MG63 (cell line): Measurements from ENCODE around the gene HINT1. TPM values are rescaled to one million over a fixed set of nuclear protein-coding genes. Genes with fewer than 3 reads are reported as not detected.
"Not testable (repeated sequence)": the region's sequence is repeated elsewhere in the genome, so short reads cannot be mapped to it uniquely, and the experiment has no call there.

ENCODE experiments used
- DNase-seq: peaks from one replicate; pipeline ENCODE4 v3.0.0-alpha.2; 2020
- H3K27me3 ChIP-seq: fragments of 250-450 bp; sonication (Bioruptor Pico); 2 replicates; pipeline ENCODE4 v1.5.1; 2020; ENCODE audit warnings: mild to moderate bottlenecking, moderate library complexity
- H3K36me3 ChIP-seq: fragments of 250-450 bp; sonication (Bioruptor Pico); 2 replicates; pipeline ENCODE4 v1.5.1; 2020; ENCODE audit warnings: mild to moderate bottlenecking, moderate library complexity
- H3K4me3 ChIP-seq: fragments of 250-450 bp; sonication (Bioruptor Pico); 2 replicates; pipeline ENCODE4 v1.5.1; 2020; ENCODE audit warnings: mild to moderate bottlenecking, moderate library complexity
- H3K9me3 ChIP-seq: fragments of 250-450 bp; sonication (Bioruptor Pico); 2 replicates; pipeline ENCODE4 v1.5.1; 2020; ENCODE audit warnings: mild to moderate bottlenecking, moderate library complexity
- total RNA-seq: library from RNA; depleted of rRNA; stranded (reverse); fragments of >200 nt; shearing (Covaris generic); gene quantifications from 2 replicates; pipeline ENCODE4 v1.2.3, GENCODE V29; 2014; ENCODE audit warnings: low replicate concordance; rRNA removed

Gene HINT1
- total RNA-seq, 1 experiment from 2014 or later, result 515 TPM

GRCh38 chr5:131148835-131149234 is 16.2 kb downstream of the HINT1 start:
- no peak for DNase-seq
- no peak overlapping the region for H3K4me3 ChIP-seq
- H3K36me3 ChIP-seq, result no peaks in the 10 kb centered on the region
- H3K9me3 ChIP-seq, result no peaks in the 10 kb centered on the region
- H3K27me3 ChIP-seq, result no peaks in the 10 kb centered on the region

GRCh38 chr5:131147258-131147657 is 17.8 kb downstream of the HINT1 start:
- Histone ChIP-seq H3K9me3 (no peaks in the 10 kb centered on the region), H3K36me3 (no peaks in the 10 kb centered on the region), H3K4me3 (no peak overlapping the region), H3K27me3 (peaks cover 3% of the 10 kb centered on the region; the same call in 1 of the 2 replicates)
- no peak for DNase-seq

GRCh38 chr5:131142970-131143617 is 22.0 kb downstream of the HINT1 start:
- no peak overlapping the region for H3K4me3 ChIP-seq
- H3K36me3 ChIP-seq, result no peaks in the 10 kb centered on the region
- H3K27me3 ChIP-seq, result peaks cover 3% of the 10 kb centered on the region; the same call in 1 of the 2 replicates
- no peaks in the 10 kb centered on the region for H3K9me3 ChIP-seq
- DNase-seq, result no peak

- H3K4me3 ChIP-seq, result no peak overlapping the region
- no peak for DNase-seq
- H3K27me3 ChIP-seq, result peaks cover 3% of the 10 kb centered on the region; the same call in 1 of the 2 replicates
- 0 out of 2 replicates have a peak, but pooled peaks cover 2% of the 10 kb centered on the region for H3K9me3 ChIP-seq
- H3K36me3 ChIP-seq, result no peaks in the 10 kb centered on the region
Measured at GRCh38 chr5:131139321-131139720, 25.7 kb downstream of the HINT1 start.

GRCh38 chr5:131138406-131138805 is 26.6 kb downstream of the HINT1 start:
- not testable (repeated sequence) for H3K27me3 ChIP-seq, H3K4me3 ChIP-seq, DNase-seq, H3K9me3 ChIP-seq, H3K36me3 ChIP-seq

GRCh38 chr5:131133091-131133490 is 32.0 kb downstream of the HINT1 start:
- not testable (repeated sequence) for H3K36me3 ChIP-seq, DNase-seq, H3K4me3 ChIP-seq, H3K9me3 ChIP-seq, H3K27me3 ChIP-seq

GRCh38 chr5:131129306-131129705 is 35.8 kb downstream of the HINT1 start:
- DNase-seq, result no peak
- no peak overlapping the region for H3K4me3 ChIP-seq
- peaks cover 2% of the 10 kb centered on the region for H3K9me3 ChIP-seq
- H3K27me3 ChIP-seq, result peaks cover 3% of the 10 kb centered on the region; the same call in 1 of the 2 replicates
- H3K36me3 ChIP-seq, result no peaks in the 10 kb centered on the region

- H3K9me3 ChIP-seq, H3K36me3 ChIP-seq, DNase-seq, H3K27me3 ChIP-seq, H3K4me3 ChIP-seq: not testable (repeated sequence)
Measured at GRCh38 chr5:131127244-131127643, 37.8 kb downstream of the HINT1 start.

GRCh38 chr5:131114754-131115153 is 50.3 kb downstream of the HINT1 start:
- H3K27me3 ChIP-seq, result peaks cover 5% of the 10 kb centered on the region; the same call in 1 of the 2 replicates
- no peaks in the 10 kb centered on the region for H3K36me3 ChIP-seq
- H3K4me3 ChIP-seq, result no peak overlapping the region
- H3K9me3 ChIP-seq, result no peaks in the 10 kb centered on the region; the same call in 1 of the 2 replicates
- no peak for DNase-seq

- no peaks in the 10 kb centered on the region for H3K36me3 ChIP-seq
- no peaks in the 10 kb centered on the region; the same call in 1 of the 2 replicates for H3K9me3 ChIP-seq
- no peak for DNase-seq
- H3K4me3 ChIP-seq, result no peak overlapping the region
- peaks cover 5% of the 10 kb centered on the region; the same call in 1 of the 2 replicates for H3K27me3 ChIP-seq
Measured at GRCh38 chr5:131112424-131112823, 52.6 kb downstream of the HINT1 start.

- no peak for DNase-seq
- Histone ChIP-seq H3K27me3 (peaks cover 7% of the 10 kb centered on the region; the same call in 1 of the 2 replicates), H3K9me3 (no peaks in the 10 kb centered on the region), H3K4me3 (no peak overlapping the region), H3K36me3 (no peaks in the 10 kb centered on the region)
Measured at GRCh38 chr5:131110256-131110594, 54.8 kb downstream of the HINT1 start.

GRCh38 chr5:131109540-131110255 is 55.4 kb downstream of the HINT1 start:
- Histone ChIP-seq H3K36me3 (no peaks in the 10 kb centered on the region), H3K4me3 (no peak overlapping the region), H3K27me3 (peaks cover 7% of the 10 kb centered on the region; the same call in 1 of the 2 replicates), H3K9me3 (no peaks in the 10 kb centered on the region)
- DNase-seq, result no peak

Other genes starting within 250 kb of the HINT1 start
- gene LYRM7, start 5.7 kb upstream of the HINT1 start, total RNA-seq, result 4.6 and 6.2 TPM in 2 replicates
- gene CDC42SE2, start 98.8 kb upstream of the HINT1 start, total RNA-seq, result 23.6 and 29.9 TPM in 2 replicates